Loucy (cell line): ENCODE results near the gene DBNDD1.
"Not testable (repeated sequence)": the region's sequence is repeated elsewhere in the genome, so short reads cannot be mapped to it uniquely, and the experiment has no call there.

ENCODE experiments used
- H2AFZ ChIP-seq: fragments of 200-600 bp; sonication (generic); 2 replicates; pipeline ENCODE4 v1.6.0; 2016; ENCODE audit warnings: antibody characterized with exemption, mild to moderate bottlenecking, low read length, moderate library complexity
- H3F3A ChIP-seq: fragments of 200-600 bp; 2 replicates; pipeline ENCODE4 v1.6.0; 2016; ENCODE audit warnings: antibody characterized with exemption, low read depth, mild to moderate bottlenecking
- H3K27me3 ChIP-seq: fragments of 200-600 bp; sonication (generic); 2 replicates; pipeline ENCODE4 v1.6.1; 2014; ENCODE audit warnings: low read length, mild to moderate bottlenecking; ENCODE audit not compliant: insufficient read depth, poor library complexity, severe bottlenecking
- H3K36me3 ChIP-seq: fragments of 200-600 bp; sonication (generic); 2 replicates; pipeline ENCODE4 v1.6.1; 2016; ENCODE audit warnings: low read length; ENCODE audit not compliant: insufficient read depth
- H3K4me1 ChIP-seq: fragments of 200-600 bp; sonication (generic); 2 replicates; pipeline ENCODE4 v1.5.1; 2014; ENCODE audit warnings: low read length, mild to moderate bottlenecking; ENCODE audit not compliant: insufficient read depth, poor library complexity, severe bottlenecking
- H3K4me2 ChIP-seq: fragments of 200-600 bp; sonication (generic); 2 replicates; pipeline ENCODE4 v1.6.0; 2014; ENCODE audit warnings: antibody characterized with exemption, low read length, low read depth, mild to moderate bottlenecking; ENCODE audit not compliant: poor library complexity, severe bottlenecking
- H3K4me3 ChIP-seq: fragments of 200-600 bp; sonication (generic); 2 replicates; pipeline ENCODE4 v1.5.1; 2014; ENCODE audit warnings: low read length, mild to moderate bottlenecking, mixed read lengths; ENCODE audit not compliant: poor library complexity, severe bottlenecking
- H3K79me2 ChIP-seq: fragments of 200-600 bp; sonication (generic); 2 replicates; pipeline ENCODE4 v1.6.1; 2014; ENCODE audit warnings: low read length; ENCODE audit not compliant: insufficient read depth
- H3K9ac ChIP-seq: fragments of 200-600 bp; sonication (generic); 2 replicates; pipeline ENCODE4 v1.6.0; 2014; ENCODE audit warnings: mild to moderate bottlenecking, low read depth, low read length, moderate library complexity; ENCODE audit not compliant: poor library complexity, severe bottlenecking
- H3K9me2 ChIP-seq: fragments of 200-600 bp; sonication (generic); replicated peaks from 2 replicates; pipeline ENCODE4 v1.6.1; 2016; ENCODE audit warnings: low read depth, low read length, mixed read lengths
- H3K9me3 ChIP-seq: fragments of 200-600 bp; sonication (generic); 2 replicates; pipeline ENCODE4 v1.6.1; 2014; ENCODE audit warnings: mild to moderate bottlenecking, antibody characterized with exemption, low read length, low read depth; ENCODE audit not compliant: insufficient read depth
- H4K20me1 ChIP-seq: fragments of 200-600 bp; sonication (generic); 2 replicates; pipeline ENCODE4 v1.6.0; 2014; ENCODE audit warnings: antibody characterized with exemption, low read length, mild to moderate bottlenecking; ENCODE audit not compliant: insufficient read depth, poor library complexity, severe bottlenecking
- EZH2phosphoT487 ChIP-seq: fragments of 200-600 bp; IDR thresholded peaks from 2 replicates; pipeline ENCODE4 v1.6.1; 2018; ENCODE audit warnings: antibody characterized with exemption, mild to moderate bottlenecking, moderate library complexity, borderline replicate concordance
- TF ChIP-seq, protein P1 (sequence below): fragments of 200-600 bp; sonication (generic); conservative IDR thresholded peaks from 2 replicates; pipeline ENCODE4 v1.5.1; 2014; ENCODE audit warnings: mild to moderate bottlenecking, antibody characterized with exemption, low read length

DBNDD1 gene

DNA sequence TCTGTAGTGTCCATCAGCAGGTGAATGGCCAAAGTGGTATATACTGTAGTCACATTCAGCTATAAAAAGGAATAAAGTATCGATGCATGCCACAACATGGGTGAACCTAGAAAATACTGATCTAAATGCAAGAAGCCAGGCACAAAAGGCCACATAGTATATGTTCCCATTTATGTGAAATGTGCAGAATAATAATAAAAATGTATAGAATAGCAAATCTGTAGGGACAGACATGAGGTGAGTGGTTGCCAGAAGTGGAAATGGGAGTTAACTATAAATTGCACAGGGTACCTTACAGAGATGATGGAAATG lies 23.1 kb downstream of the DBNDD1 start:
- TF ChIP-seq, protein P1, sequence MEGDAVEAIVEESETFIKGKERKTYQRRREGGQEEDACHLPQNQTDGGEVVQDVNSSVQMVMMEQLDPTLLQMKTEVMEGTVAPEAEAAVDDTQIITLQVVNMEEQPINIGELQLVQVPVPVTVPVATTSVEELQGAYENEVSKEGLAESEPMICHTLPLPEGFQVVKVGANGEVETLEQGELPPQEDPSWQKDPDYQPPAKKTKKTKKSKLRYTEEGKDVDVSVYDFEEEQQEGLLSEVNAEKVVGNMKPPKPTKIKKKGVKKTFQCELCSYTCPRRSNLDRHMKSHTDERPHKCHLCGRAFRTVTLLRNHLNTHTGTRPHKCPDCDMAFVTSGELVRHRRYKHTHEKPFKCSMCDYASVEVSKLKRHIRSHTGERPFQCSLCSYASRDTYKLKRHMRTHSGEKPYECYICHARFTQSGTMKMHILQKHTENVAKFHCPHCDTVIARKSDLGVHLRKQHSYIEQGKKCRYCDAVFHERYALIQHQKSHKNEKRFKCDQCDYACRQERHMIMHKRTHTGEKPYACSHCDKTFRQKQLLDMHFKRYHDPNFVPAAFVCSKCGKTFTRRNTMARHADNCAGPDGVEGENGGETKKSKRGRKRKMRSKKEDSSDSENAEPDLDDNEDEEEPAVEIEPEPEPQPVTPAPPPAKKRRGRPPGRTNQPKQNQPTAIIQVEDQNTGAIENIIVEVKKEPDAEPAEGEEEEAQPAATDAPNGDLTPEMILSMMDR, result no peak
- no peak for TF ChIP-seq EZH2phosphoT487
- H3K9me2 ChIP-seq, result no peaks in the 10 kb centered on the region
- no peak overlapping the region for H3K9ac ChIP-seq
- no peaks in the 10 kb centered on the region for H3K79me2 ChIP-seq
- no peaks in the 10 kb centered on the region for H3K9me3 ChIP-seq
- H3K4me2 ChIP-seq, result no peak overlapping the region
- peaks cover 3% of the 10 kb centered on the region for H3F3A ChIP-seq
- no peaks in the 10 kb centered on the region for H3K4me1 ChIP-seq
- no peaks in the 10 kb centered on the region for H3K27me3 ChIP-seq
- no peak overlapping the region for H2AFZ ChIP-seq
- no peaks in the 10 kb centered on the region for H3K36me3 ChIP-seq
- no peak overlapping the region for H3K4me3 ChIP-seq
- H4K20me1 ChIP-seq, result no peaks in the 10 kb centered on the region

DNA sequence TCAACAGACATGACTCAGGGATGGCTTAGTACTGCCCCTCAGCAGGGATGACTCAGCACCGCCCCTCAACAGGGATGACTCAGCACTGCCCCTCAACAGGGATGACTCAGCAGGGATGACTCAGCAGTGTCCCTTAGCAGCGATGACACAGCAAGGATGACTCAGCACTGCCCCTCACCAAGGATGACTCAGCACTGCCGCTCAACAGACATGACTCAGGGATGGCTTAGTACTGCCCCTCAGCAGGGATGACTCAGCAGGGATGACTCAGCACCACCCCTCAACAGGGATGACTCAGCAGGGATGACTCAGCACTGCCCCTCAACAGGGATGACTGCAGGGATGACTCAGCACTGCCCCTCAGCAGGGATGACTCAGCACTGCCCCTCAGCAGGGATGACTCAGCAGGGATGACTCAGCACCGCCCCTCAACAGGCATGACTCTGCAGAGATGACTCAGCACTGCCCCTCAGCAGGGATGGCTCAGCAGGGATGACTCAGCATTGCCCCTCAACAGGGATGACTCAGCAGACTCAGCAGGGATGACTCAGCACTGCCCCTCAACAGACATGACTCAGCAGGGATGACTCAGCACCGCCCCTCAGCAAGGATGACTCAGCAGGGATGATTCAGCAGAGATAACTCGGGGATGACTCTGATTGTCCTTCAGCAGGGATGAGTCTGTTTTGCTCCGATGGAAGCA lies 23.6 kb downstream of the DBNDD1 start:
- H3K4me2 ChIP-seq, H3K9me3 ChIP-seq, H3F3A ChIP-seq, H3K36me3 ChIP-seq, H4K20me1 ChIP-seq, H3K4me1 ChIP-seq, H3K9ac ChIP-seq, H2AFZ ChIP-seq, H3K79me2 ChIP-seq, H3K9me2 ChIP-seq, H3K27me3 ChIP-seq, H3K4me3 ChIP-seq: not testable (repeated sequence)

DNA sequence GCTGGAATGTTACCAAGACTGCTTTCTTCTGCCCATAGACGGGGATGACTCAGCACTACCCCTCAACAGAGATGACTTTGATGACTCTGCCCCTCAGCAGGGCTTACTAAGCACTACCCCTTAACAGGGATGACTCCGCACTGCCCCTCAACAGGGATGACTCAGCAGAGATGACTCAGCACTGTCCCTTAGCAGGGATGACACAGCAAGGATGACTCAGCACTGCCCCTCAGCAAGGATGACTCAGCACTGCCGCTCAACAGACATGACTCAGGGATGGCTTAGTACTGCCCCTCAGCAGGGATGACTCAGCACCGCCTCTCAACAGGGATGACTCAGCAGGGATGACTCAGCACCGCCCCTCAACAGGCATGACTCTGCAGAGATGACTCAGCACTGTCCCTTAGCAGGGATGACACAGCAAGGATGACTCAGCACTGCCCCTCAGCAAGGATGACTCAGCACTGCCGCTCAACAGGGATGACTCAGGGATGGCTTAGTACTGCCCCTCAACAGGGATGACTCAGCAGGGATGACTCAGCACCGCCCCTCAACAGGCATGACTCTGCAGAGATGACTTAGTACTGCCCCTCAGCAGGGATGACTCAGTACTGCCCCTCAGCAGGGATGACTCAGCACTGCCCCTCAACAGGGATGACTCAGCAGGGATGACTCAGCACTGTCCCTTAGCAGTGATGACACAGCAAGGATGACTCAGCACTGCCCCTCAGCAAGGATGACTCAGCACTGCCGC lies 24.4 kb downstream of the DBNDD1 start:
- not testable (repeated sequence) for H3K4me2 ChIP-seq, H3K4me1 ChIP-seq, H4K20me1 ChIP-seq, H3K9me3 ChIP-seq, H3K27me3 ChIP-seq, H3K79me2 ChIP-seq, H3K4me3 ChIP-seq, H3K9me2 ChIP-seq, H3K9ac ChIP-seq, H3F3A ChIP-seq, H3K36me3 ChIP-seq, H2AFZ ChIP-seq

DNA sequence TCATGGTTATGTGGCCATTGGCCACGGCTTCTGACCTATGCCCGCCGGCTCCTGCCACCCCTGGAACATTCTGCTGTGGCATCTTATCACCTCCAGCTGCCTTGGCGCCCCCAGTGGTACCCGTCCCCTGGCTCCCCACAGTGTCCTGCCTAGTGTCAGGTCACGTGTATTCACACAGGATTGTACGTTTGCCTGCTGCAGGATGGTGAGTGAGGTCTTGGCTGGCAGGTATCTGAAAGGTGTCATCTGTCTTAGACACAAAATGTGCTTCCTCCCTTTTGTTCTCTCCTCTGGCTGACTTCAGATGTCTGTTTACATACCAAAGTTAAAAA lies 24.9 kb downstream of the DBNDD1 start:
- Histone ChIP-seq H3K4me3 (no peak overlapping the region), H3K79me2 (no peaks in the 10 kb centered on the region), H3K4me1 (no peaks in the 10 kb centered on the region), H3K27me3 (no peaks in the 10 kb centered on the region), H2AFZ (no peak overlapping the region), H3K9me2 (no peaks in the 10 kb centered on the region), H3F3A (peaks cover 3% of the 10 kb centered on the region), H3K9me3 (no peaks in the 10 kb centered on the region), H4K20me1 (no peaks in the 10 kb centered on the region), H3K4me2 (no peak overlapping the region), H3K36me3 (no peaks in the 10 kb centered on the region), H3K9ac (no peak overlapping the region)
- TF ChIP-seq, protein P1, result no peak
- no peak for TF ChIP-seq EZH2phosphoT487
